Cardiac fibroblast (primary cell): ENCODE data around the gene TCP1.

Source experiments
- DNase-seq, 2 donors: peaks; one replicate each; pipeline versions ENCODE4 v3.0.0 to v3.0.0-alpha.2; 2010; ENCODE audit warnings: low read depth in 2 of 2
- H3K4me3 ChIP-seq, 2 donors: replicated peaks in 1 of 2; 1 replicate in 1 of 2; 2 replicates in 1 of 2; pipeline ENCODE4 v1.5.1; 2011; ENCODE audit warnings: low read depth in 2 of 2, low read length in 2 of 2, mild to moderate bottlenecking in 2 of 2, moderate library complexity in 1 of 2
- TF ChIP-seq, protein P1 (sequence below): IDR thresholded peaks from one replicate; pipeline ENCODE4 v1.5.1; 2011; ENCODE audit warnings: low read depth, mild to moderate bottlenecking, low read length, inconsistent platforms

The TCP1 gene

DNA sequence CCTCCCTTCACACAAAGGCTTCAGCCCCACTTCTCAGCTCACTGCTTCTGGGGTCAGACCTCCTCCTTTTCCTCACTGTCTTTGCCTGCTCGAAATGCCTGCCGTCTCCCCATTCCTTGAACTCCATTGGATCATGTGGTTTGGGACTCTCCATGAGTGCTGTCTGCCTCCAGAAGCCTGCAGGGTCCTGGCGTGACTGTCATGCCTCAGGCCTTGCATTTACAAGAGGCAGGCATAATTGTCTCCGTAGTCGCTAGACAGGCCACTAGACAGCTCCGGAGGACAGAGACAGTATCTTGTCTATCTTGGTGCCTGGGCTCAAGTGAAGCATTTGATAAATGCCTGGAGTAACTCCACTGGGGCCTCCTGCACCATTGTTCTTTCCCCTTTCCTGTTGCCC, 26.0 kb upstream of the TCP1 start:
- no peak overlapping the region for H3K4me3 ChIP-seq
- DNase-seq = no peak
- TF ChIP-seq, protein P1, sequence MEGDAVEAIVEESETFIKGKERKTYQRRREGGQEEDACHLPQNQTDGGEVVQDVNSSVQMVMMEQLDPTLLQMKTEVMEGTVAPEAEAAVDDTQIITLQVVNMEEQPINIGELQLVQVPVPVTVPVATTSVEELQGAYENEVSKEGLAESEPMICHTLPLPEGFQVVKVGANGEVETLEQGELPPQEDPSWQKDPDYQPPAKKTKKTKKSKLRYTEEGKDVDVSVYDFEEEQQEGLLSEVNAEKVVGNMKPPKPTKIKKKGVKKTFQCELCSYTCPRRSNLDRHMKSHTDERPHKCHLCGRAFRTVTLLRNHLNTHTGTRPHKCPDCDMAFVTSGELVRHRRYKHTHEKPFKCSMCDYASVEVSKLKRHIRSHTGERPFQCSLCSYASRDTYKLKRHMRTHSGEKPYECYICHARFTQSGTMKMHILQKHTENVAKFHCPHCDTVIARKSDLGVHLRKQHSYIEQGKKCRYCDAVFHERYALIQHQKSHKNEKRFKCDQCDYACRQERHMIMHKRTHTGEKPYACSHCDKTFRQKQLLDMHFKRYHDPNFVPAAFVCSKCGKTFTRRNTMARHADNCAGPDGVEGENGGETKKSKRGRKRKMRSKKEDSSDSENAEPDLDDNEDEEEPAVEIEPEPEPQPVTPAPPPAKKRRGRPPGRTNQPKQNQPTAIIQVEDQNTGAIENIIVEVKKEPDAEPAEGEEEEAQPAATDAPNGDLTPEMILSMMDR = no peak

DNA sequence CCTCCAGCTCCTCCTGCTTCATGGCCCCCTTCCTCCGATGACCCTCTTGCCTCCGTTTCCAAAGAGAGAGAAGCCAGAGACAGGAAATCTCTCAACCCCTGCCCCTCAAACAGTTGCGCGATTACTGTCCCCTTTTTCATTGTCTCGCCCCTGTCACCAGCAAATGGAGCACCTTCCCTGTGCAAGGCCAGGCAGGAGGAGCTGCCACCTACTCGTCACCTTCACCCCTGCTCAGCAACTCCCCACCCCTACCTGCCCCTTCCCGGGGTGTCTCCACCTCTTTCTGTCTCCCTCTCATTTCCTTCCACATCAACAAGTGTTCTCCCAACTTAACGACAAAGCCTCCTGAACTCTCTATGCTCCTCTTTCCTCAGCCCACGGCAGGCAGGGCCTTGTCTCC, 24.4 kb upstream of the TCP1 start:
- DNase-seq = no peak
- TF ChIP-seq, protein P1 = no peak
- H3K4me3 ChIP-seq = no peak overlapping the region

DNA sequence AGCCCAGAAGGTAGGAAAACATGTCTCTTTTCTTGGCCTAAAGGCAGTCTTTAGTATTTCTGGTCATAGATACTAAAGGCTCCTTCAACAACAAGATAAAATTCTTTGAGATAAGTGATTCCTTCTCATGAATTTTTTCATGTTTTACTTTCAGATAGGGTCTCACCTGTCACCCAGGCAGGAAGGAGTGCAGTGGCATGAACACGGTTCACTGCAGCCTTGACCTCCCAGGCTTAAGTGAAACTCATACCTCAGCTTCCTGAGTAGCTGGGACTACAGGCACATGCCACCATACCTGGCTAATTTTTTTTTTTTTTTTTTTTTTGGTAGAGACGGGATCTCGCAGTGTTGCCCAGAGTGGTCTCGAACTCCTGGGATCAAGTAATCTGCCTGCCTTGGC, 19.7 kb upstream of the TCP1 start:
- no peak for DNase-seq
- H3K4me3 ChIP-seq = no peak overlapping the region
- TF ChIP-seq, protein P1 = no peak

DNA sequence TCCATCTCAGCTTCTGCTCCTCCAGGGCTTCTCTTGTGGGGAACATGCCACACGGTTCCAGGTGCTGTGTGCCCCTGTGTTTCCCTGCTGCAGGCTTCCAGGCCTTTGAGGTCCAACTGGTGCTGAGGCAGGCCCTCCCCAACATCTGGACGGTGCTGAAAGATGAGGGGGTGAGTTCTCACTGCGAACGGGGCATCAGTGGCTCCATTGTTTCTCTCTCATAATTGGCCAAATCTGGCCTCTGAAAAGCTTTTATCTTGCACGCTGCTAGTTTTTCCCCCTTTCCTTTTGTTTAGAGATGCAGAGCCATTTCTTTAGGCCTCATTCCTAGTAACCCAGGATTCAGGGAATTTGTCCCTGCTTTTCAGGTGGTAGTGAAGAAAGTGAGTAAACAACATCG, 19.2 kb upstream of the TCP1 start:
- no peak for DNase-seq
- no peak overlapping the region for H3K4me3 ChIP-seq
- TF ChIP-seq, protein P1 = no peak

DNA sequence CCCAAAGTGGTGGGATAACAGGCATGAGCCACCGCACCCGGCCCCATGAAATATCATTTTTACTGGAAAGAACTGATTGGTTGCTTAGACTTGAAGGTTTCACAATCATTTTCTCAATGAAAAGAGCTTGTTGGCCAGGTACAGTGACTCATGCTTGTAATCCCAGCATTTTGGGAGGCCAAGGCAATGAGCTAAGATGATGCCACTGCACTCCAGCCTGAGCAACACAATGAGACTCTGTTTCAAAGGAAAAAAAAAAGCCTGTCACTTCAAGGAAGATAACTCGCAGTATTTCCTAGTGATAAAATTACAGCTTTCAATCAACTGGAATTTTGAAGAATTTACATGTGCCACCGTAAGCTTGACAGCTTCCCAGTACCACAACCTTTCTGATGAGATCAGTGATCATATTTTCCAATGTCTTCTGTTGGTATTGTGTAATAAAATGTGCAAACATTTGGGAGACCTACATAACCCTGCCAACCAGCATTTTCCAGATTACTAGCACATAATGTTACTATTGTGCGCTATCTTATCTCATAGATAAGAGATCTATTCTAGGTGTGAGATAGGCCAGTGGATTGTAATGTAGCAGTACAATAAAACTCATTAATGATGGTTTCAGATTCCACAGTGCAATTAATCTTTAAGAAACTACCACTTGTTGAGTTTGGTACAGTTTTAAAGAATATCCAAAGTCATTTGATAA, 17.9 kb upstream of the TCP1 start:
- peak; percentile 27 to 43 for DNase-seq
- TF ChIP-seq, protein P1 = no peak
- no peak overlapping the region for H3K4me3 ChIP-seq

DNA sequence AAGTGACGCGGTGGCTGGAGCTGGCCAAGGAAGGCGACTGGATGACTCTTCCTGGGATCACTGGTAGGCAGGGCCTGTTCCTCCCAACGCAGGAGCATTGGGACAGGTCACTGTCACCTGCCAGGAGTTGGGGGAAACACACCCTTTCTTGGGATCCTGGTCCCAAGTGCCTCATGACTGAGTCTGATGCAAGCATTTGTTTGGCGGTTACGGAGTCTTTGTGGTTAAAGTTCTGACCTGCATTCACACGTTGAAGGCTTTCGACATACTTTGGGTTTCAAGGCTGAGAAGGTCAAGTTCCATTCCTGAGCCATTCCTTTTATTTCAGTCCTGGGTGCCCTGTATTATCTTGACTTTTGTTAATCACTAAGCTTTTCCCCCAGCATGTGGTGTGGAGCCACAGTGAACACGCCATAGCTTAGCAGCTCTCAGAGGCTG, 16.6 kb upstream of the TCP1 start:
- H3K4me3 ChIP-seq = no peak overlapping the region
- peak in 1 of 2 donors; percentile 41 for DNase-seq
- TF ChIP-seq, protein P1 = no peak
